Hippocampal formation (tissue), 2 donors: ENCODE data around the gene DYNC1LI1.
"Not testable (repeated sequence)": the region's sequence is repeated elsewhere in the genome, so short reads cannot be mapped to it uniquely, and the experiment has no call there.

Experiments used
- DNase-seq, 2 donors: peaks; one replicate each; lab custom pipeline; 2025; lab: John Stamatoyannopoulos, UW

Gene DYNC1LI1

GRCh38 chr3:32531010-32531647 is 39.5 kb downstream of the DYNC1LI1 start:
- DNase-seq: no peak

DNA sequence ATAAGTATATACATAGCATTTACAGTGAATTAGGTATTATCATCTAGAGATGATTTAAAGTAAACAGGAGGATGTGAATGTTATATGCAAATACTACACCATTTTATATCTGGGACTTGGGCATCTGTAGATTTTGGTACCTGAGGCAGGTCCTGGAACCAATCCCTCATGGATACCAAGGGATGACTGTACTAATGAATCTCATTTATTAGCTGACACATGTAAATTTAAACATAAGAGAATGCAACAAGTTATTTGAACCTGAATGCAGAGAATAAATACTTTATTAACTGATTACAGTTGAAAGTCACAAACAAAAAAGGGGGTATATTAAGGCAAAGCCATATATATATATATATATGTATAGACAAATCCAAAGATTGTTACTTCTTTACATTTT is 44.9 kb downstream of the DYNC1LI1 start:
- no peak for DNase-seq

DNA sequence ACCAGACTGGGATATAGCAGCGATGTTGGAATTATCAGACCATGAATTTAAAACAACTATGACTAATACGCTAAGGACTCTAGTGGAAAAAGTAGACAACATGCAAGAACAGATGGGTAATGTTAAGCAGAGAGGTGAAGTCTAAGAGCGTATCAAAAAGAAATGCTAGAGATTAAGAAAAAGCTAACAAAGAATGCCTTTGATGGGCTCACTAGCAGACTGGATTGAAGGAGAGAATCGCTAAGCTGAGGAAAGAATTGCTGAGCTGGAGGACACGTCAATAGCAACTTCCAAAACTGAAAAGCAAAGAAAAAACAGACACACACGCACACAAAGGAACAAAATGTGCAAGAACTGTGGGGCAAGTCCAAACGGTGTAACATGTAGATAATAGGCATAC is 48.0 kb downstream of the DYNC1LI1 start:
- no peak for DNase-seq

DNA sequence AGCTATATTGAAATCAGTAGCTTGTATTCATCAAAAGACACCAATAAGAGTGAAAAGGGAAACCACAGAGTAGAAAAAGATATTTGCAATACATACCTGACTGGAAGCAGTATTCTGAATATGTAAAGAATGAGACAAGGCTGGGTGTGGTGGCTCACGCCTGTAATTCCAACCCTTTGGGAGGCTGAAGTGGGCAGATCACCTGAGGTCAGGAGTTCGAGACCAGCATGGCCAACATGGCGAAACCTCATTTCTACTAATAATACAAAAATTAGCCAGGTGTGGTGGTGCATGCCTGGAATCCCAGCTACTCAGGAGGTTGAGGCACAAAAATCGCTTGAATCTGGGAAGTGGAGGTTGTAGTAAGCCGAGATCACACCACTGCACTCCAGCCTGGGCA is 51.7 kb downstream of the DYNC1LI1 start:
- not testable (repeated sequence) for DNase-seq

GRCh38 chr3:32516751-32517150 is 53.9 kb downstream of the DYNC1LI1 start:
- DNase-seq: not testable (repeated sequence)

GRCh38 chr3:32511005-32511404 is 59.7 kb downstream of the DYNC1LI1 start:
- no peak for DNase-seq

DNA sequence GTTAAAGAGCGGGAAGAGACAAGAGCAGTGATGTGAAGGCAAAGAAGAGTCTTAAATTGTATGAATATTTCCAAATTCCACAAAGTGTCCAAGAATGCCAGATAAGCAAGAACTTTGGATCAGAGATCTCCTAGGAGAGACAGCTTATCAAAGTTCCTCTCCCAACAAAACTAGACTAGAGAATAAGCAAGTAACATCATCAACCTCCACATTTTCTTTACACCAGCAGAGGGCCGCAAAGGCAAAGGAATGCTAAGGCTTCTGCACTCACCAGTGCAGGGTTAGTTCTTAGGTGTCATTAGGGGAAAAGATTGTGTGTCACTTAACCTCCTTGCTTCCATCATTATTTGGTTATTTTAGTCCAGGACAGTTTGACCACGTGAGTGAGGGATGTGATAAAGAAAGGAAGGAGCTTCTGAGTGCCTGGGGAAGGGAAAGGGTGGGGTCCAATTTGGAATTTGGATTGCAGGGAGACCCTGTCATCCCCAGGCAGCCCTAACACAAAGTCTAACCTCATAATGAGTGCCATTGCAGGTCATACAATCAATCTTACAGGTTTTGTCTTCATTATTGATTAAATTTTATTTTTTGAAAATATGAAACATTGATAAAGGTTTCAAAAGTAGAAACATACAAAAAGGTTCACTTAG is 60.5 kb downstream of the DYNC1LI1 start:
- DNase-seq: peak; percentile 57 to 58

DNA sequence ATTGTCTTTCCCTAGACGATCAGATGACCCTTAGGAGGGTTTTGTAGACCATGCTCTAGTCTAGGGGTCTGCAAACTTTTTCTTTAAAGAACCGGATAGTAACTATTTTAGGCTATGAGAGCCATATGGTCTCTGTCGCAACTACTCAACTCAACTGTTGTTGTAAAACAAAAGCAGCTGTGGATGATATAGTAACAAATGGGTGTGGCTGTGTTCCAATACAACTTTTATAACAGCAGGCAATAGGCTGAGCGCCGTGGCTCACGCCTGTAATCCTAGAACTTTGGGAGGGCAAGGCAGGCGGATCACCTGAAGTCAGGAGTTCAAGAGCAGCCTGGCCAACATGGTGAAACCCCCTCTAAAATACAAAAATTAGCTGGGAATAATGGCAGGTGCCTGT is 61.9 kb downstream of the DYNC1LI1 start:
- no peak for DNase-seq

DNA sequence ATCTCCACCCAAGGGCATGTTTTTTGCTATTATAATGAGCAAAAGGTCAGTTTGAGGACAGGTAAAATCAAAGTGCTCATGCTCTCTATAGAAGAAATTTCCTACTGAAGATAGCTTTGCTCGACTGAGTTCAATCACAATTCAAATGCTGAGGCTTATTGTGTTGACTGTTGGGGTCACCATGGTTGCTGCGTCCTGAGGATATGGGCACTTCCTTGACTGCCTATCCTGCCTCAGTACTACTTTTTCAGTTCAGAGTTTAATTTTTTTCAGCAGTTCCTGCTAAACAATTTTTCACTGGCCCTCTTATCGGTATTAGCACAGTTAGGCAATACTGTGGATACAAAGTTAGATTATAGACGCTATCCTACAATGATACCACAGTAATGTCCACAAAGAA is 64.2 kb downstream of the DYNC1LI1 start:
- DNase-seq: no peak

GRCh38 chr3:32502946-32503286 is 67.7 kb downstream of the DYNC1LI1 start:
- DNase-seq: no peak

DNA sequence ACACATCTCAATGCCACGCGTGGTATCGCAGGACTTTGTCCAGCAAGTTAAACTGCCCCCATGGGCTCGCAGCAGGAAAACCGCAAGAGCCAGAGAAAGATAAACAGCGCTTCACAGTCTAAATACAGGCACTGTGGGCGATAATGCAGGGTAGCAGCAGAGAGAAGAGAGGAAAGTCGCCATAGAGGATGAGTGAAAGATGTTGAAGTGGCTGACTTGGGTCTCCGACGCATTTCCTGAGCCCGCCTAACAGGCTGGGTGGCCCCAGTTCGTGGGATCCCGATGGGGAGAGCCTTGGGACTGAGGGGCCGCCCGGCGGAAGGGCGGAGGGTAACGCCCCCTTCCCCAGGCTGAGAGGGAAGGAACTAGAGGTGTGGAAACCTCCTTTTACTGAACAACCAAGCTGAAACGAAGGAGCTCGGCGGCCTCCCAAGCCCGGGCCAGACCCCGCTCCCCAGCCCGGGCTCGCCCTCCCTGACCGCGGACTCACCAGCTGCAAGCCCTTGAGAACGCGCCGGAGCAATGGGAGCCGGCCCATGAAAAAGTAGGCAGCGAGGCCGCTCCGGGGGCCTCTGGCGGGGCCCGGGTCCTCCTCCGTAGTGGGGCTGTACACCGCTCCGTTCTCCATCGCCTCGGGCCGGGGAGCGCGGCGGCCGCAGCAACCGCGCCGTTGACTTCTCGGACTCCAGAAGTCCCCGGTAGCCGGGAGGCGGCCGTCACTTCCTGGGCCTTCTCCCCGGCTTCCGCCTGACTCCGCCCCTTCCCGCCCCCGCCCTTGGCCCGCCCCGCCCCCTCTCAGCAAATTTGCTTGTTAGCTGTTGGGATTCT is 68.3 kb downstream of the DYNC1LI1 start, which contains the start of gene CMTM6:
Gene CMTM6 (minus strand): TSS at position 735 of the 828 bp plus-strand sequence. CDS start 107 bp downstream, at position 628.
- DNase-seq: peak; percentile 73 to 86

GRCh38 chr3:32501783-32502117 is 68.9 kb downstream of the DYNC1LI1 start:
- no peak for DNase-seq

DNA sequence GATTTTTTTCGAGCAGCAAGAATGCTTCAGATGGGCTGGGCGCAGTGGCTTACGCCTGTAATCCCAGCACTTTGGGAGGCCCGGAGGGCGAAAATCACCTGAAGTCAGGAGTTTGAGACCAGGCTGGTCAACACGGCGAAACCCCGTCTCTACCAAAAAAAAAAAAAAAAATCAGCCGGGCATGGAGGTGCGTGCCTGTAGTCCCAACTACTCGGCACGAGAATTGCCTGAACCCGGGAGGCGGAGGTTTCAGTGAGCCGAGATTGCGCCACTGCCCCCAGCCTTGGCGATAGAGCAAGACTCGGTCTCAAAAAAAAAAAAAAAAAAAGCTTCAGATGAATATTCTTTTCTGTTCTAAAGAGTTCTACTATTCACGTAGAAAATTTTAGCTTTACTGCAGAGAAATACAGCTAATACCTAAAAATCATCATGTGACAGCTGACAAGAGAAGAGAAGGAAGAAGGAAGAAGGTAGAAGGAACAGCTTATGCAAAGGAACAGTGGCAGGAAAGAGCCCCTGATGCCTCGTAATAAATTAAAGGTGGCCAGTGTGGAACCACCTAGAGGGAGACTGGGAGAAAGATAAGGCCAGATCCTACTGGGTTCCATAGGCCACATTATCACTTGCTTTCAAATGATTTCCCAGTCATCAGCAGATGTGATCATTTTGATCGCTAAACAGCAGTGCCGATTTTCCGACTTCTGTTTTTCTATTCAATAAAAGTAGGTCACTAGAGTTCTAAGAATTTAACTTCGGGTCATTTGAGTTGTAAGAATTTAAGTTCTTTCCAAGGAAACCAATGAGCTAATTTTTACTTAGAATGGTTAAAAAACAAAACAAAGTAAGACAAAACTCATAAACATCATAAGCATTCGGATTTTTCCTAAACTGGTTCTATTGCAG is 69.5 kb downstream of the DYNC1LI1 start:
- DNase-seq: no peak

DNA sequence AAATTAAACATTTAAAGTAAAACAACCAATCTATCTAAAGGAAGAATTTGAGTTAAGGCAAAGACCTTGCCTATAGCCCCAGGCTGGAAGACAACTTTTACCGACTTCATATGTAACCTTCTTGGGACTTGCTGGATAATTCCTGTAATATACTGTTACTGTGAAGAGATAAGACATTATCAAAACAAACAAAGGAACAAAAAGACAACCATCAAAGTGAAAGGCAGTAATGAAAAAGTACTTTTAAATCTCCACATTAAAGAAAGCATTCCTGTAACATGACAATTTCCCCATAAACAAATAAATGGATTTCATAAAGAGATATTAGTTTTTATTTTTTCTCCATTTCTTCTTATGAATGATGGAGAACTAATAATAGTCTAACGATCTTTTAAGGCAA is 70.4 kb downstream of the DYNC1LI1 start:
- no peak for DNase-seq

DNA sequence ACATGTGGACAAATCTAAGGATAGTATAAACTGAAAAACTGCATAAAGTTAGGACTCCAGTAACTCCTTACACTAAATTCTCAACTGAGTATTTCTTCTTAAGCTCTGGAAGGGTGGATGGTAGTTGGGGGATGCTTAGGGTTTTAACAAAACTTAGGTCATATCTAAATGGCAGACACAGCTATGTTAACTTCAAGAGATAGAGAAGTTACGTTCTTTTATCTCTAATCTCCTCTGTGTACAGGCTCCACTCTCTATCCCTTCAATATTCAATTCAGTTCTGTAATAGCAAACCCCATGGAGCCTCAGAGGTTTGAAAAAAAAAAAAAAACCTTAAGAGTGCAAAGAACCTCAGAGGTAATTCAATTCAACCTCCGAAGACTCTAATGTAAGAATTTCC is 71.1 kb downstream of the DYNC1LI1 start:
- no peak for DNase-seq

- DNase-seq: no peak
Measured at GRCh38 chr3:32498992-32499391, 71.7 kb downstream of the DYNC1LI1 start.

DNA sequence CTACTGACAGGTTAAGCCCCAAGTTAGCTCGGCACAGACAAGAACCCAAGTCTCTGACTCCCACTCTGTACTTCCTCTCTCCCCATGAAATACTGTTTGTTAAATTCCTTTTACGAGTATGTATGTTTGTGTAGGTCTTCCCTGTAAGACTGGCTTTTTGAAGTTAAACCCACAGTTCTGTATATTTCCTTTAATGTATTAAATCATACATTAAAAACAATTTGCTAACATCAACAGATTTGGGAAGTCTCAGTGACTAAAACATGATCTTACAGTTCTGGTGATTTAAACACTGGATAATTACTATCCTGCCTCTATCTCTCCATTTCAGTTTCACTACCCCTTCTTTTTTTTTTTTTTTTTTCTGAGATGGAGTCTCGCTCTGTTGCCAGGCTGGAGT is 72.4 kb downstream of the DYNC1LI1 start:
- DNase-seq: no peak

DNA sequence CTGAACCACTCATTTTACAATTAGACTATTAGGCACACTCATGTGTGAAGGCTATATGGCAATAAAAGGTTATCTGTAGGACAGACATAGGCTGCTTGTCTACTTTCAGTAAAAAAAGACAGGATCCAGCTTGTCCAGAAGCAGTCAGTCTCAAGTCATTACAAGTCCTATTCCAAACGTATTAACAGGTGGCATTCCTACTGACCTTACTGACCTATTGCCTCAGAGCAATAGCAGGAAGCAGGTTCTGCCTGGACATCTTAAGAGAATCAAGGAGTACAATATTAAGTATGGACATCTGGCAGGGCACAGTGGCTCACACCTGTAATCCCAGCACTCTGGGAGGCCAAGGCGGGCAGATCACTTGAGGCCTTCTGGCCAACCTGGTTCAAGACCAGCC is 75.0 kb downstream of the DYNC1LI1 start:
- no peak for DNase-seq

DNA sequence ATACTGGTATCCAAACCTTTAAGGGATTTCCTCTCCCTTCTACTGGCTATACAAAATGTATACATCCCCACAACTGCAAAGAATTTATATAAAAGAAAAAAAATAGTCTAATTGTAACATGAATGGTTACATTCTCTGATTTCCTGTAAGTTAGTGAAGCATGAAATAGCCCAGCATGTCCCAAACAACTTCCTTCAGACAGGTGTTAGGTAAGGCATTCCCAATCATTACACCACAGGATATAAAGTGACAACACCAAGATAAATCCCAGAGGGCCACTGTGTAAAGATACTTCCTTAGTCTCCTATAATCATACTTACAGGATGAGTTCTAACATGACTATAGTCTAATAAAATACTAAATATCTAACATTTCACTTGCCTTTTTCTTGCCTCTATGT is 75.6 kb downstream of the DYNC1LI1 start:
- DNase-seq: no peak

DNA sequence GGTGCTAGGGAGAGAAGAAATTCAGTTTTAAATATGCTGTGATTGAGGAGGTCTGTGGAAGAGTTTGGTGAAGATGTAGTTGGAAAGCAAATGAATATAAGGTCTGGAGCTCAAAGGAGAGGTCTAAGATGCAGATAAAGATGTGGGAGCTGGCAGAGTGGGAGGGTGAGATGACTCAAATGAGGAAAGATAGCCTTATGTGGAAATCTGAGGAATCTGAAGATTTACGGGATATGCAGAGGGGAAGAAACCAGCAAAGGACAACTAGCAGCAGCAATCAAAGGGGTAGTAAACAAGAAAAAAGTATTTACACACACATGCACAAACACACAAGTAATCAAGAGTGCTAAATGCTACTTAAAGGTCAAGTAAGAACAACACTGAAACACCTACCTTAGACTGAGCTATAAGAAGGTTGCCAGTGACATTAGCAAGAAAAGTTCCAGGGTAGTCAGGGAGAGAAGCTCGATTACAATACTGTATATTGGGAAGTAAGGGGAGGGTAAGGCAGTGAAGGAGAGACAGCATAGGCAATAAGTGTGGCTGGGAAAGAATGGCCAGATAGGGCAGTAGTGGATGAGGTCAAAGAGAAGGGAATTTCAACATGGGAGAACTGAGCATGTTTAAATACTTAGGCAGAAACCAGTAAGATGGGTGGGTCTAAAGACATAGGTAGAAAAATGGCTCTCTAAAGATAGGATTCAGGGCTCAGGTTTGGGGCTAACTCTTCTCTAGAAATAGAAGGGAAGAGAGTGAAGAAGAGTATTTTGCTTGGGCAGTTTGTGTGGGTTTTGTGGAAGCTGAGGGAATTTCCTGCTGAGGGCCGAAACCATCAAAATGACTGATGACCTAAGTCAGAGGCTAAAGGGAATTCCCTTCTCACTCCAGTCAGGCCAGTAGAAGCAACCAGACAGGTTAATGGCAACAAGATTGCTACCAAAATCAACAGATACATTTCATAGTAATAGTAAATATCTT is 76.9 kb downstream of the DYNC1LI1 start:
- no peak for DNase-seq
